ENCODE measurements around the gene CARMIL3.

DNA sequence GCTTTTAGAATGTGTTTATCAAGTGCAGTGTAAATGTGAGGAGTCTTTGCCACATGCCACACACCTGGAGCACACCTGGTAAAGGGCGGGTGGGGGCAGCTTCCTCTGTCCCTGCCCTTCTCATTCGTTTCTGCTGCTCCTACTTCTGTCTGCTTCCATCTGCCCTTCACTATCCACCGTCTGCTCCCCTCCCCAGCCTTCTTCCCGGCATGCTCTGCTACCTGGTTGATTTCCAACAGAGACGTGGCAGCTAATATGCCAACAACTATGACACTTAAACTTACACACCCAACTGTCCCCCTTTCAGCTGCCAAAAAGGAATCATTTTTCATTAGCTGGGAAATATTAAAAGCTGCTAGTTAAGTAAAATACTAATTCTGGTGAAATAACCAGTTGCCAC, 9.1 kb upstream of the CARMIL3 start:
- TF ChIP-seq POLR2AphosphoS5 (IDR thresholded peaks at IDR 0.05) = no peak
- TF ChIP-seq, protein P1, sequence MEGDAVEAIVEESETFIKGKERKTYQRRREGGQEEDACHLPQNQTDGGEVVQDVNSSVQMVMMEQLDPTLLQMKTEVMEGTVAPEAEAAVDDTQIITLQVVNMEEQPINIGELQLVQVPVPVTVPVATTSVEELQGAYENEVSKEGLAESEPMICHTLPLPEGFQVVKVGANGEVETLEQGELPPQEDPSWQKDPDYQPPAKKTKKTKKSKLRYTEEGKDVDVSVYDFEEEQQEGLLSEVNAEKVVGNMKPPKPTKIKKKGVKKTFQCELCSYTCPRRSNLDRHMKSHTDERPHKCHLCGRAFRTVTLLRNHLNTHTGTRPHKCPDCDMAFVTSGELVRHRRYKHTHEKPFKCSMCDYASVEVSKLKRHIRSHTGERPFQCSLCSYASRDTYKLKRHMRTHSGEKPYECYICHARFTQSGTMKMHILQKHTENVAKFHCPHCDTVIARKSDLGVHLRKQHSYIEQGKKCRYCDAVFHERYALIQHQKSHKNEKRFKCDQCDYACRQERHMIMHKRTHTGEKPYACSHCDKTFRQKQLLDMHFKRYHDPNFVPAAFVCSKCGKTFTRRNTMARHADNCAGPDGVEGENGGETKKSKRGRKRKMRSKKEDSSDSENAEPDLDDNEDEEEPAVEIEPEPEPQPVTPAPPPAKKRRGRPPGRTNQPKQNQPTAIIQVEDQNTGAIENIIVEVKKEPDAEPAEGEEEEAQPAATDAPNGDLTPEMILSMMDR (IDR thresholded peaks at IDR 0.05) = no peak

Data from prostate gland (tissue), 2 donors.